MV-4-11 (cell line): ENCODE results near the gene CCNH.

Source experiments
- DNase-seq: peaks from one replicate; lab custom pipeline; 2025; lab: John Stamatoyannopoulos, UW

CCNH gene

DNA sequence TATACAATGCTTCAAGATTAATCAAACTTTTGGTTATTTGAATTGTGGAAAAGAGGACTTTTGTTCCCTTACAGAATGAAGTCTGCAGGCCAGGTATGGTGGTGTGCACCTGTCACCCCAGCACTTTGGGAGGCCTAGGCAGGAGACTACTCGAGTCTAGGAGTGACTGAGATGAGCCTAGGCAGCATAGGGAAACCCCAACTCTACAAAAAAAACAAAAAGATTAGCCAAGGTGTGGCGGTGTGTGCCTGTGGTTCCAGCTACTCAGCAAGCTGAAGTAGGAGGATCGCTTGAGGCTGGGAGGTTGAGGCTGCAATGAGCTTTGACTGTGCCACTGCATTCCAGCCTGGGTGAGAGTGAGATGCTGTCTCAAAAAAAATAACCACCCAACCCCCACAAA, 9.3 kb downstream of the CCNH start:
- DNase-seq, result no peak

DNA sequence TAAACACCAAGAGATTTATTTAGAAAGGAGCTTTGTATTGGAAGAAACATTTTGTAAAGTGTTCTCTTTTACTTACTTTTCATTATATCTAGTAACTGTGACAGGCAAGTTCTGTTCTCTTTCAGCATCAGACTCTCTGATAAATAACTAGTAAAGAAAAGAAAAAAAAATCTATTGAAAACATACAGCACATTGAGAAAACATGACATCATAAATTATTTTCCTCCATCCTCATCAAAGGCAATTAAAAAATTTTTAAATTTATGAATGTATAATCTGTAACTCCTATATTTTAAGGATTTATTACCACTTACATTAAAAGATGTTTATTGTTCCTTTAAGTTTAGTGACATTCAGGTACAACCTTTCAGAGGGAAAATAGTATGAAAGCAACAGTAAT, 11.1 kb downstream of the CCNH start:
- DNase-seq, result no peak

DNA sequence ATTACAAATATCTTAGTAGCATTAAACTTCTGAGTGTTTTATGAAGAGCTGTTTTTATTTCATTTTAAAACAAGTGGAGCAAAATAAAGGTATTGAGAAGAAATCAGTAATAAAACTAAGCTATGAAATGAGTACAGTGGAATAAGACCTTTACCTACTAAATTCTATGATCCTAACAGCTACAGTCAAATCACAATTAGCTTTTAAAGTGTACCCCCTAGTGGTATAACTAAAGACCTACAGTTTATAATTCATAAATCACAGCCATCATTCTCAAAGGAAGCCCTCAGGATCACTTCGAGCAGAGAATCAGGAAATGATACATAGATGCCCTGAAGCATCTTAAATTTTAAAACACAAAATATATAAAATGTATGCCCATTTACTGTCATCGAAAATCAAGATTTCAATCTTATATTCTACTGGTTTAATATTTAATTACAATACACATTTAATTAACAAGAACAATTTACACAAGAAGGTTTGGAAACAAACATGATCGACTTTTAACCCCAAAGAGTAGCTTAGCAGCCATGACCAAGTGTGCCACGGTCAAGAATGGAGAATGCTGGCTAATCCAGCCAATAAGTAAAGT, 12.3 kb downstream of the CCNH start:
- peak; percentile 65 for DNase-seq

DNA sequence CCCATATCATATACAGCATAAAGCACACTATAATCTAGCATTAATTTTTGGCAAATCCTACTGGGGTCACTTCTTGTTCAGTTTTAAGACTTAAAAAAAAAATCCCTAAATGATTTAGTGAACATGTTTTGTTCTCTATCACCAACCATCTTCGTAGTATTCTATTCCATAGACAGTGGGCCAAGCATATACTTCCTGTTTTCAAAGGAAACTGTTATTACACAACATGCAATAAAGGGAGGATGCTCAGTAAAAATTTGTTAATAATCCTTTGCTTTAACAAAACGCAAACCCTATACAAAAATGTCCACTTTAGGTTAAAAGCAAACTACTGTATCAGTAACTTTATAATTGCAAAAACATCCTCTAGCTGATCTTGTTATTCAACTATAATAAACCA, 13.0 kb downstream of the CCNH start:
- DNase-seq, result peak; percentile 63

DNA sequence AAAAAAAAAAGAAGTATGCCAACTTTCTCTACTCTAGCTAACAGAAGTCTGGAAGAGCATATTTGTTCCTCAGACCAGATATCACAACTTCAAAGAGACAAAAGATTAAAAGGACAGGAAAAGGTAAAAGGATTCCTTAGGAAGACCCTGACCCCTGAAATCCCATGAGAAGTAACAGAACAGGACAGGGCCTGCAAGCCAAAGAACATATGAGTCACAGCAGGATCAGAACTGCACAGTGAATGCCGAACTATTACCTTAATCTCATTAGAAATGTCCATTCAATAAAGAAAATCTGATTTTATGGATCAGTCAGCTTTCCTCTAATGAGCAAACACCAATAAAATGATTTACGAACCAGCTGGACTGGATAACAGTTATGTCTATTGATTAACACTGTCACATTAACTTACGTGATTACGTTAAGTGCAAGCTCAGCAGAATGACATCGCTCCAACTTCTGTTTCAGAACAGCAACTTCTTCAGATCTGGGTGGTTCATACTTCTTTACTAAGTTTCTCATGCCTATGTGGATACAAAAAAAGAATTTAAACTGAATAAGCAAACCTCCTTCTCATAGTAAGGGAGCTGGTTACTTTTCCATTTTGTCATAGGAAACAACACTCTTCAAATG, 13.6 kb downstream of the CCNH start:
- no peak for DNase-seq

DNA sequence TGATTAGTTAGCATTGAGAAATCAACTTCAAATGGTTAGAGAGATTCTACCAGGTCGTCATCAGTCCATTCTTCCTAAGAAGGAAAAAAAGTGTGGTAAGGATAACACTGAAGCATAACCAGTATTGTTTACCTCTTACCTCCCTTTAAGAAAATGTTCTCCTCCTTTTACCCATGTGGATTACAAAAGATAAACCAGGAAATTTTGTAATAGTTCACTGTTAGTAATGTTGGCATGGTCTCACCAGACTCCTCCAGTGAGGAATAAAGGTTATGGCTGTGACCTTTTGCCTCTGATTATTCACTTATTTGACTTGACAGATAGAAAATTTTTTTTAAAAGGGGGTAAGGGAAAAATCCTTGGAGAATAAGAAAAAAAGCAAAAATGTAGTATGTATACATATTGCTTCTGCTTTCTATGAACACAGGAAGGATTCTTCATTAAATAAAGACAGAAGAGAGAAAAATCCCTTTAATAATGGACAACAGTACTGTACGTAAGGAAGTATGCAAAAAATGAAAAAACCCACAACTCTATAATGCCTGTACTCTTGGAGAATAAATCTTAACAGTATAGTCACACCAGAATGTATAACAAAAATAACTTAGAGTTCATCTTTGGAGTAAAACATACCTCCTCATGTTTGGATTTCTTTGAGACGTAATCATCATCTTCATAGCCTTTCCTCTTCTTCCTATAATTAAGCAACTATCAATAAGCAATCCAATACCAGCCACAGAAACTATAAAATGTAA, 18.1 kb downstream of the CCNH start:
- DNase-seq, result no peak

DNA sequence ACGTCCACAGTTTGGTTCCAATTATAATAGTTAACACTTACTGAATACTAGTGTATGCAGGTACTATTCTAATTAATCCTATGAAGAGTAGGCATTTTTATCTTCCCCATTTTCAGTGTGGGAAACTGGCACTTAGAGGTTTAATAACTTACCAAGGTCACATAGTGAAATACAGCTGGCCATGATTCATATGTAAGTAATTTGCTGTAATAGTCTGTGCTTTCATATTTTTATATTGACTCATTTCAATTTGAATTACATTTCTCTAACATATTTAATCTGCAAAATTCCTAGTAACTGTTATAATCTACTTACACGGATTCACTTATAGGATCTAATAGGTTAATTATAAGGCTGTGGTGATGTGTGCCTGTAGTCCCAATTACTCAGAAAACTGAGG, 19.4 kb downstream of the CCNH start:
- DNase-seq, result no peak

DNA sequence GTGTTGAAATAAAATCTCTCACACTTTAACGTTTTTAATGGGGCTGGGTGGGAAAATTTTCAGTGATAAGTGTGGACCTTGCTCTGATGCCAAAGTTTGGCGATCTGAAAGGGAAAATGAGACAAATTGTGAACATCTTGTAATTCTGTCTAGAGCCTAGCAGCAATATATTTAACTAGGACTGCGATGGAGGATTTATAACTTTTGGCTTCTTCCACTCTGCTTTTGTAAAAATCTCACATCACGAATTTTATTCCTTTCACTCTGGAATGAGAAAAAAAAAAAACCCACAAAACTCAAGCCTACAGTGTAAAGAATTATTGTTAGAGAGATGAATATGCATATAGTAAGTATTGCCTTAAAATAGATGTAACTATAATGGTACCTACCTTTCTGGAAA, 19.9 kb downstream of the CCNH start:
- DNase-seq, result no peak

DNA sequence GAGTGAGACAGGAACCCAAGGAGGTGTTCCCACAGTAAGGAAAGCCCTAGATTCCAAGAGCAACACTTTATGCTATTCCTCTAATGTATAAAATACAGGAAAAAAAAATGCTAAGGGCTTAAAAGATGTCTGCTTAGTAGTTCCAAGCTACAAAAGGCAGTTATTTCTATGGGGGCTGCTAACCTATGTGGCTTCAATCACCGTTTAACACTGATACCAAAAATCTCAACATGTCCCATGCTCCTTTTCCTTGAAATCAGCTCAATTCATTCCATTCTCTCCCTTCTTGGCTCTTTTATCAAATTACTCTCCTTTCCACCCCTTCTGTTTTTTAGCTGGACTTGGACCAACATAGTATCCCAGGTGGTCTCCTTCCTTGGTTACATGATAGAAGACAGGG, 20.6 kb downstream of the CCNH start:
- DNase-seq, result no peak

DNA sequence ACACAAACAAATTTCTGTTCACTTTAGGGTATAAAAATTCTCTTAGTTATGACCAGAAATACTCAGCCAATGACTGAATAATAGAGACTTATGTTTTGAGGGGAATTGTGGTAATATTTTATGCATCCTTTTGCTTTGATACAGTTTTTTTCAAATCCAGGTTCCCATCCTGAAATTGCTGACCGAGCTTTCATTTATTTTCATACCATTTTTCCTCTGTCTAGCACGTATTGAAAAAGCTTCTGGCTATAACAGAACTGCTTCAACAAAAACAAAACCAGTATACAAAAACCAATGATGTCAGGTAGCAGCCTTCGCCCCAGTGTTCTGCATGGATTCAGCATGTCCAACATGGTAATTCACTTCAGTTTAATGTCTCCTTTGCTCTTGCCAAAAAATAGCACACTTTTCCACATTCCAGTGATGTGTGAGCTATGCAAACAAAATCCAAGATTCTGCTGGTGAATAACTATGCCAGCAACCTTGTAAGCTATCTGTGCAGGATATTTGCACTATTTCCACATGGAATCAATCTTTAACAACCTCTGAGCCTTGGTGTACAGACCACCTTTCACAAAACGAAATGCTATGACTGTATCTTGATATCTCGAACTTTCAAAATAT, 22.0 kb downstream of the CCNH start:
- no peak for DNase-seq

DNA sequence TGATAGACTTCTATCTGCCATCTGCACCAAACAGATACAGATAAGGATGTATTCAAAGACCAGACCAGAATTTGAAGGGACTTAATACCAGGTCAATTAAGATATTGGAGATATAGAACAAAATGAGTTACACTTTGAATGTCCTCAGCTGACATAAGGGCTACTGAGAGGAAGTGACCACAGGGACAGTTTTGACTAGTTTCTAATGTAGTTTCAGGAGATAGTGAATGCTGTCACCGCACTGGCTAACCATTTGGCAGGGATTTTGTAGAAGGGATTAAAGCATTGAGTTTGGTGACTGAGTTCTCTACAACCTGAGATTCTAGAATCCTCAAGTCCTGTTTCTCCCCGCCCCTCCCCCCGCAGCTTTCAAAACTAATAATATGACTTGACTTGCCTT, 22.7 kb downstream of the CCNH start:
- no peak for DNase-seq

DNA sequence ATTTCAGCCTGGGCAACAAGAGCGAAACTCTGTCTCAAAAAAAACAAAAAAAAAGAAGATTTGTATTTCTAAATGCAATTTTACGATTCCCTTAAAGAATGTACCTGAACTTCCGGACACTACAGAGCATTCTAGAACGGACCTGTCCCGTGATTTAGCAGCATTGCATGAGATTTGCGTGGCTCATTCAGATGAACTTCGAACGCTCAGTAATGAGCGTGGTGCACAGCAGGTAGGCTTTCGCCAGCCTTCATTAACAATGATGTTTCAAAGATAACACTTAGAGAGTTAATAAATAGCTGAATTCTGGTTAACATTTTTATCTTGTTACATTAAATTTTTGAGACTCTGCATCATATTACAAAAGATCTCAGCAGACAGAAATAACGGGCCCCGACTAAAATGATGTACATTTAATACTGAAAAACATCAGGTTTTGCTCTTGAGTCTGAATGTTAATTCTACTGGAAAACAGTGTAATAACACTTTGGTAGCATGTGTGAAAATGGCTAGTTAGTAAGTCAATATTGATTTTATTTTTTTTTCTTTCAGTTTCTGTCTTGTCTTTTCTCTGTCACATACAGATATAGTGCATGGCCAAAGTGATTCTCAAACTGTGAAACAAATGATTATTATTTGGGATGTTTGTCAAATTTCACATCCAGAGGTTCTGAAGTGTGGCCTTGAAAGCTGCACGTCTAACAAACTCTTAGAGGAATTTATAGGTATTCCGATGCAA, 23.3 kb downstream of the CCNH start:
- no peak for DNase-seq

DNA sequence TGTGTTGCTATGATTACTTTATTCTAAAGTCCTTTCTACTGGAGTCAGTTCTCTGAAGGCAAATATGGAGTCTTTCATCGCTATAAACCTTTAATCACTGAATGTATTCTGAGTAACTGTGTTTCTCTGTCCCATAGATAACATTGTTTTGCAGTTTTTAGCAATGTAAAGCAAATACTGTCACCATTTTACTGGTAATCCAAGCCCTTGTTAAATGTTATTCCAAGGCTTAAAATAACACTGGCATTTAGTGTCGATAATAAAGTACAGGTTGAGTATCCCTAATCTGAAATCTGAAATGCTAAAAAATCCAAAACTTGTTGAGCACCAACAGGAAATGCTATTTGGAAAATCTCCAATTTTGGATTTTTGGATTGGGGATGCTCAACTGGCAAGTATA, 24.6 kb downstream of the CCNH start:
- no peak for DNase-seq

DNA sequence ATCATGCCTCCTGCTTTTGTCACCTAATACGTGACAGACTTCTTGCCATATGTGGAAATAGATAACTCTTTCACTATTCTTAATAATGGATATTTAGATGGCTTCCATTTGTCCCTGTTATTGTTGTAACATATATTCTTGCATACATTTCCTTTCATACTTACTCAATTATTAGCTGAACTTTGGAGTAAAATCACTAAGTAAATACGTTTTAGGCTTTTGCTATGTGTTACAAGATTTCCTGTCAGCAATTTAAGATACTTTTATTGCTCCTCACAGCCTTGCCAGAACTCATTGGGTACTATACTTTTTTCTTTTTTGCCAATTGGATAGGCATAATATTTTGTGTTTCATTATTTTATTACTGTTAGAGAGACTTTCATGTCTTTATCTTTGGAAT, 26.9 kb downstream of the CCNH start:
- no peak for DNase-seq

DNA sequence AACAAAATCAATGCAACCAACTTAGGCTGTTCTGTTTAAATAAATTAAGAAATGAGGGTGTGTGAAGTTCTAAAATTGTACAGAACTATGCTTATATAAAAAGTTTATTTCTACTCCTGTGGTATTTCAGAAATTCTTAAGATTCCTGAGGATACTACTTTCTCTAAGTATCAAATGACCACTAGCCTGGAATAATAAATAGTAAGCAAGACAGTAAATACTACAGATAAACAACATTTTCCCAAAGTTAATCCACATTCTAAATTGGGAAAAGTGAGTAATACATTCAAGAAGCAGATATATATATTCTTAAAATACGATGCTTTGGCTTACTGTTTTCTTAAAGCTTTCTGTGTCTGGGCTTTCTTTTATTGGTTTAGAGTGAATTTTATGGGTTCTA, 29.5 kb downstream of the CCNH start:
- DNase-seq, result no peak

DNA sequence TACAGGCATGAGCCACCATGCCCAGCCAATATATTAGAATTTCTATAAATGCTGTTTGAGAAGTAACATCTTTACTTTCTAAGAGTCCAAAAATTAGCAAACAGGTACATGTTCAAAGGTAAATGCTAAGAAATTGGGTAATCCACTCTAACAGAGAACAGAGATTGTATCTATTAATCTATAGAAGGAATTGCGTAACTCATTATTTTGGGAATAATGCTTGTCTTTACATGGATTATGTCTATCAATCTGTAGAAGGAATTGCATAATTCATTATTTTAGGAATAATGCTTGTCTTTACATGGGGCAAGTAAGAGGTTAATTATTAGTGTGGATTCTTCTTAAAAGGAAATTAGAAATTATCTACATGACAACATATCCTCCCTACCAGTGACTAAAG, 30.5 kb downstream of the CCNH start:
- no peak for DNase-seq

DNA sequence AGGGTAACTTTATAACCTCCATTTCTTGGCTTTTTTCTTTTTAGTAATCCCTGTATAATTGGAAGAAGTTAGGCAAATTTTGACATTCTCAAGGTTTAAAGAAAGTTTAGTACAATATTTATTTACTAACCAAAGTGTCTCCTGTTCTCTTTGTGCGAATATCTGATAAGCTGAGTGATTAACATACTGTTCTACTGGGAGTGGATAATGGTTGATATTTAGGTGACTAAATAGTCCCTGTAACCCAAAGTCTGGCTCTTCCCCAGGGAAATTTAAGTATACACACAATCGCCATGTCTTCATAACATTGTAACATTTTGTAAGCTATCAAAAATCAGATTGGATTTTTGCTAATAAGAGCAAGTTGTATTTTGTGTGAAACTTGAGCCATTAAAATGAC, 40.0 kb downstream of the CCNH start:
- no peak for DNase-seq

DNA sequence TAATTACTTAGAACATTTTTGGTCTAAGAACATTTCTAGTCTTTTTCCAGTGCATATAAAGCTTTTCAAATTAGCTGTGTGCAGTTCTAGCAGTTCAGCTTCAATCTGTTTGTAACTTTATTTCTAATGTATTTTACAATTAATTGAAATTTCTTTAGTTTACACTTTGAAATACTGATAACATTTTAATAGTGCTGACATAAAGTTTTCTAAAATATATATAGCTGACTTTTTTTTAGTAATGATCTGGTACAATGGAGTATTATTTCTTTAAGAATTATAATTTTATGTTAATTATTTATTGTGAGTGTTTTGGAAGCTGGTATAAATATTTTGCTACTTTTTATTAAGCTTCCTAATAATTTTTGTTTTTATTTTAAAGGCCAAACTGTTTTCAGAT, 43.3 kb downstream of the CCNH start:
- no peak for DNase-seq

DNA sequence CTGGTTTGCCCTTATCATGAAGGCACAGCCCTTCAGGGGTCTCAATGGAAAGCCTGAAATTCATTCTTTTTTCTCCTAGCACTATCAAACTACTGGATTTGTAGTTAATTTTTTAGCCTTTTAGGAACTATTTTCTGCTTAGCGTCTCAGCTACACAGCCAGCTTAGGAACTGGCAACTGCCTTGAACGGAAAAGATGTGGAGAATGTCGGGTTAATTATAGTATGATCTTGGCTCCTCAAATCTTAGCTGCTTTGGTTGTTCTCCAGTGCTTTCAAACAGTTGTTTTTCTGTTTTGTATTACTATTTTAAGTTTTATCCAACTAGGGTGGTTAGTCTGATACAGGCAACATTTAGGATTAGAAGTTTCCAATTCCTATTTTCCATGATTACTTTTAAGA, 44.1 kb downstream of the CCNH start:
- DNase-seq, result no peak

DNA sequence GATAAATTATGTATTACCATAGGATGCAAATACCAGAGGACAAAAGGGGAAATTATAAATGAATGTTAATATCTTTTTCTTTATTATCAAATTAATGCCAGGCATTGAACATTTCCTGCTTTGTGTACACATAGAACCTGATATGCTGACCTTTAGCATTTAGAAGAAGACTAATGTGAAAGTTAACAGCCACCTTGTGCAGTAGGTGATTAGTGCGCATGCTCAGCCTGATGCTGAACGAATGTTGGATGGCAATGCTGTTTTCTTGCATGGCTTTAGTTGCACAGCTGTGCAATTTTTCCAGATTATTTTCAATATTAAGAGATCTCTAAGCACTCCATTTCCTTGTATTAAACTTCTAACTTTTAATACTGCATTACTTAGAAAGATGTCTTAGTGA, 45.5 kb downstream of the CCNH start:
- no peak for DNase-seq

DNA sequence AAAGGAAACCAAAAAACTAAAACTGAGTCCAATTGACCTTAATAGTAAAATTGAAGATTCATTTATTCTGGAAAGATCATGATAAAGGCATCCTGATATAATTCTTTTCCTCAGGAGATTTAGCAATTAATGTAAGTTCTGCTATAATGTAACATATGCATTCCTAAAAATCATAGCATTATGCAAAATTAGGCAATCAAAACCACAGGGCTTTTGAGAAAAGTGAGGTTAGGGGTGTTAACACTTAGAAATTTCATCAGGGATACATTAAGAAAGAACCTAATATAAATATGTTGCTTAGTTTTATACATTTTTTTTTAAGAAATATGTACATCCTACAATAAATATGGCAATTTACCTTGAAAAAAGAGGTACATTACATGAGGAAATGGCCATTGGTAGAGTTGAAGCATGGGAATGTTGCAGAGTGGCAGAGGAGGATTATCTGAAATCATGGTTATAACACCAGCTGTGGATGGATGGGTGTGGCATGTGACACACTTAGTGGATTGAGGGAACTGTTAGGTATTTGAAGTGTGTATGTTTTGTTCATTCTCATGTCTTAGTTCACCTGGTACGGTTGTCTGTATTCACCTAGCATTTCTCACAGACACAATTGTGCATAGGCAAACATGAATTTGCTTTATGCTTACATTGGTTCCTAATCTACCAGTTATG, 51.1 kb downstream of the CCNH start:
- peak; percentile 26 for DNase-seq

DNA sequence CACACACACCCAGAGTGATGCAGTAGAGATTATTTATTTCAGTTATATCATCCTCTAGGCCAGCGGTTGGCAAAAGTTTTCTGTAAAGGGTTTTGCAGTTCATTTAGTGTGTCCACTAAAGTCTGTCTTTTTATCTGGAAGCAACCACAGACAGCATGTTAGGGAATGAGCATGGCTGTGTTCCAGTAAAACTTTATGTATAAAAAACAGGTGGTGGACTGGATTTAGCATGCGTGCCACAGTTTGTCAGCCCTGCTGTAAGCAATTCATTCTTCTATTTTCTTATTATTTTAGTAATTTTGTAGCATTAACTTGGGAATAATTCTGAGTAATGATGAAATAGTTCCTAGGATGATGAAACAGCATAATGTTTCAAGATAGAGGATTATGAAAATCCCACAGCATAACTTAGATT, 51.7 kb downstream of the CCNH start:
- no peak for DNase-seq
